Gastrocnemius medialis (tissue), 4 donors: ENCODE results near the gene ATP2B1. TPM values are rescaled to one million over a fixed set of nuclear protein-coding genes. Genes with fewer than 3 reads are reported as not detected.

Source experiments
- ATAC-seq, 2 donors: fragments of 150-250 bp; one replicate each; pipeline ENCODE4 v1.9.1; 2016
- DNase-seq, 2 donors: peaks; one replicate each; pipeline ENCODE4 v3.0.0-alpha.2; 2019
- H3K27ac ChIP-seq, 4 donors: fragments of 200-600 bp; sonication (generic); 1 replicate in 1 of 4; 2 replicates in 3 of 4; pipeline ENCODE4 v1.5.1; 2016 to 2018; ENCODE audit warnings: mild to moderate bottlenecking in 2 of 4, moderate library complexity in 1 of 4
- H3K27me3 ChIP-seq, 3 donors: fragments of 200-600 bp; sonication (generic) in 2 of 3; 1 replicate in 1 of 3; 2 replicates in 2 of 3; pipeline versions ENCODE4 v1.5.1 to v1.6.0; 2016 to 2019; ENCODE audit warnings: mild to moderate bottlenecking in 1 of 3, moderate library complexity in 1 of 3
- H3K36me3 ChIP-seq, 2 donors: fragments of 200-600 bp; sonication (generic) in 1 of 2; one replicate each; pipeline ENCODE4 v1.5.1; 2017 to 2018
- H3K4me1 ChIP-seq, 2 donors: fragments of 200-600 bp; sonication (generic) in 1 of 2; one replicate each; pipeline ENCODE4 v1.5.1; 2016 to 2017; ENCODE audit warnings: mild to moderate bottlenecking in 2 of 2
- H3K4me3 ChIP-seq, 4 donors: fragments of 200-600 bp; sonication (generic) in 3 of 4; 1 replicate in 1 of 4; 2 replicates in 3 of 4; pipeline ENCODE4 v1.5.1; 2016 to 2019; ENCODE audit warnings: mild to moderate bottlenecking in 2 of 4
- H3K9me3 ChIP-seq, 3 donors: fragments of 200-600 bp; sonication (generic) in 2 of 3; 1 replicate in 1 of 3; 2 replicates in 2 of 3; pipeline ENCODE4 v1.5.1; 2016 to 2019
- POLR2A ChIP-seq, 2 donors: fragments of 450-650 bp; IDR thresholded peaks; one replicate each; pipeline ENCODE4 v1.6.1; 2017; ENCODE audit warnings: antibody characterized with exemption in 2 of 2, mild to moderate bottlenecking in 2 of 2, moderate library complexity in 2 of 2
- in situ Hi-C, 4 donors: fragments of 200-750 bp; cut with MboI; loops; one replicate each; pipeline versions ENCODE4 v1.15.0 to v1.8.0; 2017; ENCODE audit warnings: low sequenced_read_pairs in 4 of 4
- intact Hi-C: fragments of 100-400 bp; cut with DNase I; formaldehyde crosslinking; loops from one replicate; pipeline ENCODE4 v1.15.1; 2023; ENCODE audit warnings: low total_unique reads
- total RNA-seq, 4 donors: library from RNA; depleted of rRNA; stranded (reverse); fragments of >200 nt; gene quantifications; one replicate each; pipeline versions ENCODE4 v1.1.0 to v1.2.3, GENCODE V29; 2016
- TF ChIP-seq, protein P1 (sequence below), 5 experiments: fragments of 450-650 bp in 3 of 5; fragments of 200-600 bp in 2 of 5; sonication (generic) in 2 of 5; IDR thresholded peaks in 4 of 5; conservative IDR thresholded peaks in 1 of 5; 1 replicate in 4 of 5; 2 replicates in 1 of 5; pipeline ENCODE4 v1.5.1; 2016 to 2019; ENCODE audit warnings: antibody characterized with exemption in 5 of 5, mild to moderate bottlenecking in 3 of 5, moderate library complexity in 3 of 5

ATP2B1 gene
- total RNA-seq, 4 donors from 2014 or later, result 32.9 to 52.8 (median 47.1) TPM

DNA sequence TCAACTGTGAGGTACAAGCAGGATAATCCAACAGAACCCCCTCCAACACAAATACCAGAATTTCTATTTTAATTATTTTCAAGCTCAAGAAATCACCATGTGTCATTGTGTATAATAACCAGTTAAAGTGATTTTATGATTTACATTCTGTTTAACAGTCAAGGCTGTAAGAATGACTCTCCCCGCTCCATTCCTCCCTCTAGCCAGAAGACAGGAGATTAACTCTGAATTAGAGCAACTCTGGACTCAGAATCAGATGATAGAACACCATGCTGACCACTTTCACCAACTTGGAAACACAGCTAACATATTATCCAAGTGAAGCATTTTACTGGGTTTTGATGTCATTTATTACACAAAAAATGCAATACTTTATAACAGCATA is 71.9 kb downstream of the ATP2B1 start:
- Histone ChIP-seq H3K36me3 (peaks cover 0 to 18% of the 10 kb centered on the region in 2 donors), H3K27ac (no peak overlapping the region), H3K27me3 (no peaks in the 10 kb centered on the region), H3K4me1 (peaks cover 0 to 5% of the 10 kb centered on the region in 2 donors), H3K9me3 (no peaks in the 10 kb centered on the region), H3K4me3 (no peak overlapping the region)
- no peak for ATAC-seq
- intact Hi-C loops (no loop called here), in situ Hi-C loops (no loop called here)
- TF ChIP-seq, protein P1, sequence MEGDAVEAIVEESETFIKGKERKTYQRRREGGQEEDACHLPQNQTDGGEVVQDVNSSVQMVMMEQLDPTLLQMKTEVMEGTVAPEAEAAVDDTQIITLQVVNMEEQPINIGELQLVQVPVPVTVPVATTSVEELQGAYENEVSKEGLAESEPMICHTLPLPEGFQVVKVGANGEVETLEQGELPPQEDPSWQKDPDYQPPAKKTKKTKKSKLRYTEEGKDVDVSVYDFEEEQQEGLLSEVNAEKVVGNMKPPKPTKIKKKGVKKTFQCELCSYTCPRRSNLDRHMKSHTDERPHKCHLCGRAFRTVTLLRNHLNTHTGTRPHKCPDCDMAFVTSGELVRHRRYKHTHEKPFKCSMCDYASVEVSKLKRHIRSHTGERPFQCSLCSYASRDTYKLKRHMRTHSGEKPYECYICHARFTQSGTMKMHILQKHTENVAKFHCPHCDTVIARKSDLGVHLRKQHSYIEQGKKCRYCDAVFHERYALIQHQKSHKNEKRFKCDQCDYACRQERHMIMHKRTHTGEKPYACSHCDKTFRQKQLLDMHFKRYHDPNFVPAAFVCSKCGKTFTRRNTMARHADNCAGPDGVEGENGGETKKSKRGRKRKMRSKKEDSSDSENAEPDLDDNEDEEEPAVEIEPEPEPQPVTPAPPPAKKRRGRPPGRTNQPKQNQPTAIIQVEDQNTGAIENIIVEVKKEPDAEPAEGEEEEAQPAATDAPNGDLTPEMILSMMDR (IDR thresholded peaks at IDR 0.05 in 4 of 5, conservative IDR thresholded peaks at IDR 0.05 in 1 of 5), result no peak
- DNase-seq, result no peak

DNA sequence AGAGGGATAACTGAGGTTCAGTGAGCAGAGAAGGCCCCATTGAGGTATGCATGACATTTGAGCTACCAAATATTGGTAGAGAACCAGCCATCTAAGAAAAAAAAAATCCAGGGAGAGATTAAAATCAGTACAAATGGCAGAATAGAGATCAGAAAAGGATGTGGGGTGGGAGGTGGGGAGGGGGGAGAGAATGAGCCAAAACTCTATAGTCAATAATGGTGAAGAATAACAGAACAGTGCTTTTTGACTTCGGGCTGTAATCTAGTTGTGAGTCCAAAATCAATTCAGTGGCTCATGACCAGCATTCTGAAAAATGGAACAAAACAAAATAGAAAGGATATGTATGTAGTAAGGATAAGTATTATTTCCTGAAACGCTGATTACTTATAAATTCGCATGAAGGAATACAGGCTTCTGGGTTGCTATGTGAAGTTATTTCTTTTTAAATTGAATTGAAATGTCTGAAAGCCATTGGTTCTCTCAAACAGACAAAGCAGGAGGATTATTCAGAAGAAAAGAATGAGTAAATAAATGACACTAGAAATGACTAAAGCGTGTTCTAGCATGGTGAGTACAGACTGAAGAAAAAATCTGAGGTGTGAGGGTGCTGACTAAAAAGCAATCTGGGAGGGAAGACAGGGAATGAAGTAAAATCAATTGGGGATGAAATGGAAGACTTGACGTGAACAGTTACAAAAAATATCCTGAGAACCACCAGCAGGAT is 72.4 kb downstream of the ATP2B1 start:
- in situ Hi-C loops (no loop called here), intact Hi-C loops (no loop called here)
- no peak overlapping the region for H3K27ac ChIP-seq
- H3K36me3 ChIP-seq, result peaks cover 0 to 13% of the 10 kb centered on the region in 2 donors
- H3K27me3 ChIP-seq, result no peaks in the 10 kb centered on the region
- DNase-seq, result no peak
- ATAC-seq, result no peak
- no peak overlapping the region for H3K4me3 ChIP-seq
- TF ChIP-seq POLR2A (IDR thresholded peaks at IDR 0.05), result no peak
- TF ChIP-seq, protein P1 (IDR thresholded peaks at IDR 0.05 in 4 of 5, conservative IDR thresholded peaks at IDR 0.05 in 1 of 5), result no peak
- no peaks in the 10 kb centered on the region for H3K9me3 ChIP-seq
- peaks cover 0 to 5% of the 10 kb centered on the region in 2 donors for H3K4me1 ChIP-seq

DNA sequence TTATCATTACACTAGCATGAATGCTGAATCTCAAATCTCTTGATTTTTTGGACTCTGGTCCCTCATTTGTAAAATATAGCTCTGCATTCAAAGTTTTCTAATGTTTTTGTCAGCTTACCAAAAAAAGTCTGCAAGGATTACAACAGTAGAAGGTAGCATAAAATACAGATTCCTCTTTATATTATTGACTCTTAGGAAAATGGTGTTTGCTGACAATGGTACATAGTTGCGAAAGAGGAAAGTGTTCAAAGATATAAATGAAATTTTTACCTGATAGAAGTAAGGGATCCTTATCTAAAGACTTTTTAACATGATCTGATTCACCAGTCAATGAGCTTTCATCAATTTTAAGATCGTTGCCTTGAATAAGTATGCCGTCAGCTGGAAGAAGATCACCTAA is 74.1 kb downstream of the ATP2B1 start:
- no peaks in the 10 kb centered on the region for H3K27me3 ChIP-seq
- peaks cover 0 to 17% of the 10 kb centered on the region in 2 donors for H3K36me3 ChIP-seq
- intact Hi-C loops, result no loop called here

DNA sequence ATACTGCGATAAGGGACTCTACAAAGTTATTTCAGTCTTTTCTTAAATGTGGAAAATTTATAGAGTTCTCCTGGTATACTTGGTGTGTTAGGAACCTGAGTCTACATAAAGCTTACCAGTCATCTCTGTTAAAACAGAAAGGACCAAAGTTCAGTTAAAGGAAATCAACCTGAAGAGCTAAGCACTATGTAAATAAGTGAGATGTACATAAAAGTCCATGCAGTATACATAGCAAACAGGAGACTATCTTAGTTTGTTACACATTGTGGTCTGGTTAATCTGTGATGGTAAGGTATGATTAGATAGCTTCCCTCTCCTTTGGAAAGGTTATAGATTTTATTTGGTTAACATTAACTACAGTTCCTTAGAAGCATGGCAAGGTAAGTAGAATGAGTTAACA is 75.9 kb downstream of the ATP2B1 start:
- ATAC-seq (no peak), DNase-seq (no peak)
- in situ Hi-C loops, result no loop called here
- intact Hi-C loops, result no loop called here
- H3K27me3 ChIP-seq, result no peaks in the 10 kb centered on the region
- TF ChIP-seq, protein P1 (IDR thresholded peaks at IDR 0.05 in 4 of 5, conservative IDR thresholded peaks at IDR 0.05 in 1 of 5), result no peak
- no peak overlapping the region for H3K27ac ChIP-seq
- H3K9me3 ChIP-seq, result no peaks in the 10 kb centered on the region
- peaks cover 0 to 31% of the 10 kb centered on the region in 2 donors for H3K36me3 ChIP-seq
- H3K4me3 ChIP-seq, result no peak overlapping the region
- peaks cover 0 to 5% of the 10 kb centered on the region in 2 donors for H3K4me1 ChIP-seq

More for the DNA sequence above, 74.1 kb downstream of the ATP2B1 start:
- no peak for ATAC-seq
- Histone ChIP-seq H3K9me3 (no peaks in the 10 kb centered on the region), H3K4me3 (no peak overlapping the region), H3K4me1 (peaks cover 0 to 5% of the 10 kb centered on the region in 2 donors), H3K27ac (no peak overlapping the region)
- DNase-seq, result no peak
- no peak for TF ChIP-seq POLR2A (IDR thresholded peaks at IDR 0.05)
- TF ChIP-seq, protein P1 (IDR thresholded peaks at IDR 0.05 in 4 of 5, conservative IDR thresholded peaks at IDR 0.05 in 1 of 5), result no peak
- in situ Hi-C loops, result no loop called here

DNA sequence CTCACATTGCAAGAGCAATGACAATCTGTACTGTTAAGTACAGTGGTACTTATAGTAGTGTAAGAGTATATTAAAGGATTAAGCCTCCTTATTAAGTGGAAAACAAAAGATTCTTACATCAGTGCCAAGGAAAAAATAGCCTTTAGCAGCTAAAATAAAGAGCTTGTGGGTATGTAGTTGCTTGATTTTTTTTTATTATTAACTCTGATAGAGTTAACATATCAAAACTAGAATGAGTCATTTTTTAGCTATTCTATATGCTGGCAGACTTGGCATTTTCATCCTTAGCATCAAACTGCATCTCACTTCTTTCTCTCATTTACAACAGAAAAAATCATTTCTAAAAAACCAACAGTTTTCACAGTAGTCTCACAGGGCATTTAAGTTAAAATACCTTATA is 86.5 kb downstream of the ATP2B1 start:
- DNase-seq (no peak), ATAC-seq (no peak)
- in situ Hi-C loops (no loop called here), intact Hi-C loops (no loop called here)
- no peaks in the 10 kb centered on the region for H3K27me3 ChIP-seq
- H3K9me3 ChIP-seq, result no peaks in the 10 kb centered on the region
- no peak overlapping the region for H3K27ac ChIP-seq
- TF ChIP-seq POLR2A (IDR thresholded peaks at IDR 0.05), result no peak
- TF ChIP-seq, protein P1 (IDR thresholded peaks at IDR 0.05 in 4 of 5, conservative IDR thresholded peaks at IDR 0.05 in 1 of 5), result no peak
- no peaks in the 10 kb centered on the region for H3K4me1 ChIP-seq
- H3K36me3 ChIP-seq, result peaks cover 0 to 34% of the 10 kb centered on the region in 2 donors
- no peak overlapping the region for H3K4me3 ChIP-seq
